ENCODE data around the gene PASK. TPM values are rescaled to one million over a fixed set of nuclear protein-coding genes. Genes with fewer than 3 reads are reported as not detected.

PASK gene
- total and polyA plus RNA-seq, 10 donors = 8.0 to 35.6 (median 17.6) TPM

DNA sequence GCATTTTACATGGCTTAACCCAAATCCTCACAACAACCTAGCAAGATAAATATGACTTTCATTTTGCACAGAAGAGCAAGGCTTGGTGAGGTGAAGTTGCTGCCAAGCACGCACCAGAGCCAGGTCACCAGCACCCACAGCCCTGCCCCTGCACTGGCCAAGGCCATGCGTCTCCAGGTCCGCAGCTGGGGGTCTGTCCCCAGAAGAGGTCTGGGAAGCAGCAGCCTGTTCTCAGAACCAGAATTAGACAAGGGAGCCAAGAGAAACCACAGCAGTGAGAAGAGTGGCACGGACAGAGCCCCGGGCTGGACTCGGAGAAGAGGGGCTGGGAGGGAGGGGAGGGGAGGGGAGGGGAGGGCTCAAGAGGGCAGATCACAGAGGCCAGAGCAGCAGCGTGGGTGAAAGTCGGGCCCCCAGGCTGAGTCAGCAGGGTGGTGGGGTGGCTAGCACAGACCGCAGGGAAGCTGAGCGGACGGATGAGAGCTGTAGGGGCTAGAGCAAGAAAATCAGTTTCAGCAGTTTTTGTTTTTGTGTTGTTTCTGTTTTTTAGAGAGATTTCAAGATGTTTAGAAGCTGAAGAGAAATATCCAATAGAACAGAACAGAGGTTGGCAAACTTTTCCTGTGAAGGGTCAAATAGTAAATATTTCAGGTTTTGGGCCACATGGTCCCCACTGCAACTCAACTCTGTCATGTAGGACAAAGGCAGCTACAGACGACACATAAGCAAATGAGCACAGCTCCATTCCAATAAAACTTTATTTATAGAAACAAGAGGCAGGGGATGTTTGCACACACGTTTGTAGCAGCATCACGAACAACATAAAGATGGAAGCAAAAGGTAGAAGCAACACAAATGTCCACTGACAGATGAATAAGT is 39.8 kb downstream of the PASK start:
- H3K4me1 ChIP-seq = peaks cover 9 to 84% (median 30%) of the 10 kb centered on the region in 6 donors
- peak overlapping the region in 2 of 8 donors; percentile 39 to 45 for H3K4me3 ChIP-seq
- H3K27me3 ChIP-seq (replicated peaks in 1 of 7) = no peaks in the 10 kb centered on the region
- DNase-seq = no peak
- H3K36me3 ChIP-seq = peaks cover 0 to 26% (median 1%) of the 10 kb centered on the region in 6 donors
- H3K27ac ChIP-seq = peak overlapping the region in 7 of 8 donors; percentile 48 to 87 (median 80)
- intact Hi-C loops (cut with DNase I; ENCODE audit: low total_unique reads) = no loop called here
- 80 to 87% (median 84%) methylated on average over 14 of the region's 14 CpGs for WGBS, 5 donors
- no peaks in the 10 kb centered on the region for H3K9me3 ChIP-seq
- TF ChIP-seq, protein P1, sequence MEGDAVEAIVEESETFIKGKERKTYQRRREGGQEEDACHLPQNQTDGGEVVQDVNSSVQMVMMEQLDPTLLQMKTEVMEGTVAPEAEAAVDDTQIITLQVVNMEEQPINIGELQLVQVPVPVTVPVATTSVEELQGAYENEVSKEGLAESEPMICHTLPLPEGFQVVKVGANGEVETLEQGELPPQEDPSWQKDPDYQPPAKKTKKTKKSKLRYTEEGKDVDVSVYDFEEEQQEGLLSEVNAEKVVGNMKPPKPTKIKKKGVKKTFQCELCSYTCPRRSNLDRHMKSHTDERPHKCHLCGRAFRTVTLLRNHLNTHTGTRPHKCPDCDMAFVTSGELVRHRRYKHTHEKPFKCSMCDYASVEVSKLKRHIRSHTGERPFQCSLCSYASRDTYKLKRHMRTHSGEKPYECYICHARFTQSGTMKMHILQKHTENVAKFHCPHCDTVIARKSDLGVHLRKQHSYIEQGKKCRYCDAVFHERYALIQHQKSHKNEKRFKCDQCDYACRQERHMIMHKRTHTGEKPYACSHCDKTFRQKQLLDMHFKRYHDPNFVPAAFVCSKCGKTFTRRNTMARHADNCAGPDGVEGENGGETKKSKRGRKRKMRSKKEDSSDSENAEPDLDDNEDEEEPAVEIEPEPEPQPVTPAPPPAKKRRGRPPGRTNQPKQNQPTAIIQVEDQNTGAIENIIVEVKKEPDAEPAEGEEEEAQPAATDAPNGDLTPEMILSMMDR (IDR thresholded peaks at IDR 0.05 in 8 of 11, conservative IDR thresholded peaks at IDR 0.05 in 3 of 11) = no peak
- TF ChIP-seq POLR2A (IDR thresholded peaks at IDR 0.05) (no peak), POLR2AphosphoS5 (IDR thresholded peaks at IDR 0.05) (no peak)

DNA sequence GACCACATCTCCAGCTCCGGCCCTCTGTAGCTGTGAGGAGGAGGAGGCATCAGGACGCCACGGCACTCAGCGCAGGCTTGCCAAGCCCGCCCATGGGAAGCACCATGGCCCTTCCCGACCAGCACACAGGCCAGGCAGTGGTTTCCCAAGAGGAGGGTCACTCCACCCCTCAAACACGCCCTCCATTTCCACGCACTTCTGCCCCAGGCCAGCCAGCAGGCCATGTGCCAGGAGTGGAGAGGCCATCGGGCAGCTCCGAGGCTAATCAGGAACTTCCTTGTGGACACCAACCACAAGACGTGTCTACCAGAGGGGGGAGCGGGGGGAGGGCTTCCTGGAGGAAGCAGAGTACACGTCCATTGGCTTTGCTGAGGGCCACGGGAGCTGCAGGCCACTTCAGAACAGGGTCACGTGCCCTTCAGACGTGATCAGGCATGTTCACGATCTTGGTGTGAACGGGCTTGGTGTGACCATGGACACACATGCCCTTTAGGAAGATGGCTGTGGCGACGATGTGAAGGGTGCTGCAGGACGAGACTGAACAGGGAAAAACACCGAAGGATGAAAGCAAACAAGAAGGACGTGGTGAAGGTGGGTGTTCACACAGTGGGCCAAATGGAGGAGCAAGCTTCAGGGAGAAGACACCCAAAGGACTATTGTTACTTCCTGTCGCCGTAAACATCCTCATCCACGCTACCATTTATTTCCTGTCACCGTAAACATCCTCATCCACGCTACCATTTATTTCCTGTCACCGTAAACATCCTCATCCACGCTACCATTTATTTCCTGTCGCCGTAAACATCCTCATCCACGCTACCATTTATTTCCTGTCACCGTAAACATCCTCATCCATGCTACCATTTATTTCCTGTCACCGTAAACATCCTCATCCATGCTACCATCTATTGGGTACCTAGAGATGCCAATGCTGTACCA is 40.7 kb downstream of the PASK start:
- 59 to 68% (median 63%) methylated on average over 35 of the region's 35 CpGs for WGBS, 5 donors
- no peak for DNase-seq

DNA sequence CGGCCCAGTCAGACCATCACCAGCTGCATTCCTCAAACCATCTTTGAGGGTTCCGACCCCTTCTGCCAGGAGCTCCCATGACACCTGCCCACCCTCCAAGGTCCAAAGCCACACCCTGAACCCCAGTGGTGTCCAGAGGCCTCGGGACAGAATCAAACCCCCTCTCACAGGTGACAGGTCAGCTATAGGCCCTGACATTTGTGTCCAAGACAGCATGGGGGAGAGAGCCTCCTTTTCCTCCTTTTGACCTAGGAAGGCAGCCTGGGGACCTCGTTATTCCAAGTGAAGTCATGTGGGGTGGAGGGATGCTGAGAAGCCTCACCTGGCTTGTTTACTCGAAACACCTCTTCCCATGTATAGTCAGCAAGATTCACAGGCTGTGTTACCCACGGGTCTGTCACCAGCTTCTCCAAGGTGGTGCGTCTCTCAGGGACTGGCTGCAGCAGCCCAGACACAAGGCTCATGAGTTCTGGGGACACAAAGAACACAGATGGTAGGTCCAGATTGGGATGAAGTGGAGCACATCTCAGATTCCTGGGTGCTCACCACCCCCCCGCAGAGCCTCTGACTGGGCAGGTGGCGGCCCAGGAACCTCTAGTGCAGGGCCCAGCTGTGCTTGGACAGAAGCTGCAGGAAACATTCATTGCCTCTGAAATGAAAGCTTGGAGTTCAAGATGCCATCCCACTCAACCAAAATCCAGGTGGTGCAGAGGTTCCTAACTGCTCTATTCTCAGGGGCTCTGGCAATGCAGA is 42.1 kb downstream of the PASK start:
- H3K4me1 ChIP-seq = peaks cover 15 to 92% (median 43%) of the 10 kb centered on the region in 6 donors
- no peak for DNase-seq
- H3K27me3 ChIP-seq (replicated peaks in 1 of 7) = no peaks in the 10 kb centered on the region
- H3K36me3 ChIP-seq = peaks cover 0 to 20% (median 0%) of the 10 kb centered on the region in 6 donors
- no peak overlapping the region for H3K4me3 ChIP-seq
- 92 to 97% (median 94%) methylated on average over 8 to 9 of the region's 9 CpGs for WGBS, 5 donors
- TF ChIP-seq, protein P1 (IDR thresholded peaks at IDR 0.05 in 8 of 11, conservative IDR thresholded peaks at IDR 0.05 in 3 of 11) = no peak
- TF ChIP-seq POLR2A (IDR thresholded peaks at IDR 0.05) (no peak), POLR2AphosphoS5 (IDR thresholded peaks at IDR 0.05) (no peak)
- intact Hi-C loops (cut with DNase I; ENCODE audit: low total_unique reads) = no loop called here
- H3K9me3 ChIP-seq = no peaks in the 10 kb centered on the region
- peak overlapping the region in 2 of 8 donors; percentile 83 to 87 for H3K27ac ChIP-seq

More for the DNA sequence above, 40.7 kb downstream of the PASK start:
- Histone ChIP-seq H3K4me1 (peaks cover 9 to 93% (median 33%) of the 10 kb centered on the region in 6 donors), H3K27ac (peak overlapping the region in 7 of 8 donors; percentile 56 to 87 (median 80)), H3K36me3 (peaks cover 0 to 20% (median 0%) of the 10 kb centered on the region in 6 donors), H3K9me3 (no peaks in the 10 kb centered on the region), H3K4me3 (peak overlapping the region in 2 of 8 donors; percentile 39 to 45), H3K27me3 (replicated peaks in 1 of 7) (no peaks in the 10 kb centered on the region)
- intact Hi-C loops (cut with DNase I; ENCODE audit: low total_unique reads) = no loop called here
- TF ChIP-seq, protein P1 (IDR thresholded peaks at IDR 0.05 in 8 of 11, conservative IDR thresholded peaks at IDR 0.05 in 3 of 11) = no peak
- TF ChIP-seq POLR2A (IDR thresholded peaks at IDR 0.05) = no peak
- peak; percentile 5 to 51 (median 35) for TF ChIP-seq POLR2AphosphoS5 (IDR thresholded peaks at IDR 0.05)

Data from spleen (tissue), 11 donors.